ENCODE results near the gene SYCP3.
"Not testable (repeated sequence)": the region's sequence is repeated elsewhere in the genome, so short reads cannot be mapped to it uniquely, and the experiment has no call there.

Gene SYCP3

DNA sequence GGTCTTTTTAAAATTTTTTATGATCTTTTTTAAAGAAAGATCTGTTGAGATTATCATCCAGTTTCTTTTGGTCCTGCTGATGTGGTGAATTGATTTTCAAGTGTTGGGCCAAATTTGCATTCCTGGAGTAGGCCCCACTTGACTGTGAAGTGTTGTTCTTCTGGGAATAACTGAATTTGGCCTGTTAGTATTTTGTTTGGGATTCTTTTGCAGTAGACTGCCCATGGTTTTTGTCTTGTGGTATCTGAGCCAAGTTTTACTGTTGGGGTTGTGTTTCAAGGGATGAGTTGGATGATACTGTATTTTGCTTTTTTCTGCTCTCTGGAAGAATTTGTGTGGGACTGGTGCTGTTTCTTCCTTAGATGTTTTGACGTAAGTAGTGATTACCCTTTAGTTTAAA is 4.0 kb upstream of the SYCP3 start:
- H3K4me1 ChIP-seq (ENCODE audit: control insufficient read depth in 1 of 2, insufficient read depth in 1 of 2, low read depth in 1 of 2, low read length in 1 of 2): peaks cover 0 to 5% of the 10 kb centered on the region in 2 experiments

DNA sequence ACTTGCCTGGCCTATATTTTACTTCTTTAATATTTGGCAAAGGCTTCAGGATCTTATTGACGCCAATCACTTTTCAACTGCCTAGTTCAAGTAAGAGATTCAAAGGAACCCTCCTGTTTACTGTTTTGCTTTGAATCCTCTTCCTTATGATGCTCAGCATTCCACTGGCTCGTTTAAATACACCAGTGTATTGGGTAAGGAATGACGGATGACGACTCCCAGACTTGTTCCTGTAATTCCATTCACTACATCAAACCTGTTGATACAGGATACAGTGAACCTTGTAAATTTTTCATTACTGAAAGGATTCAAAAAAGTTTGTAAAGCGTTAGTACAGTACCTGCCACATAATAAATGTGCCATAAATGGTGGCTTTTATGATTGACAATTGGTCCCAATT is 1.7 kb upstream of the SYCP3 start:
- H3K27ac ChIP-seq: no peak overlapping the region
- TF ChIP-seq, protein P1, sequence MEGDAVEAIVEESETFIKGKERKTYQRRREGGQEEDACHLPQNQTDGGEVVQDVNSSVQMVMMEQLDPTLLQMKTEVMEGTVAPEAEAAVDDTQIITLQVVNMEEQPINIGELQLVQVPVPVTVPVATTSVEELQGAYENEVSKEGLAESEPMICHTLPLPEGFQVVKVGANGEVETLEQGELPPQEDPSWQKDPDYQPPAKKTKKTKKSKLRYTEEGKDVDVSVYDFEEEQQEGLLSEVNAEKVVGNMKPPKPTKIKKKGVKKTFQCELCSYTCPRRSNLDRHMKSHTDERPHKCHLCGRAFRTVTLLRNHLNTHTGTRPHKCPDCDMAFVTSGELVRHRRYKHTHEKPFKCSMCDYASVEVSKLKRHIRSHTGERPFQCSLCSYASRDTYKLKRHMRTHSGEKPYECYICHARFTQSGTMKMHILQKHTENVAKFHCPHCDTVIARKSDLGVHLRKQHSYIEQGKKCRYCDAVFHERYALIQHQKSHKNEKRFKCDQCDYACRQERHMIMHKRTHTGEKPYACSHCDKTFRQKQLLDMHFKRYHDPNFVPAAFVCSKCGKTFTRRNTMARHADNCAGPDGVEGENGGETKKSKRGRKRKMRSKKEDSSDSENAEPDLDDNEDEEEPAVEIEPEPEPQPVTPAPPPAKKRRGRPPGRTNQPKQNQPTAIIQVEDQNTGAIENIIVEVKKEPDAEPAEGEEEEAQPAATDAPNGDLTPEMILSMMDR (IDR thresholded peaks at IDR 0.05): no peak
- no peaks in the 10 kb centered on the region for H3K27me3 ChIP-seq
- no peak overlapping the region for H3K4me3 ChIP-seq (ENCODE audit: low read depth in 1 of 2, low read length in 1 of 2)
- H3K36me3 ChIP-seq: peaks cover 87% of the 10 kb centered on the region
- no peaks in the 10 kb centered on the region for H3K9me3 ChIP-seq
- no peaks in the 10 kb centered on the region for H3K4me1 ChIP-seq (ENCODE audit: control insufficient read depth in 1 of 2, insufficient read depth in 1 of 2, low read depth in 1 of 2, low read length in 1 of 2)

More for the DNA sequence above, 4.0 kb upstream of the SYCP3 start:
- Histone ChIP-seq H3K9me3 (no peaks in the 10 kb centered on the region), H3K27me3 (no peaks in the 10 kb centered on the region), H3K27ac (no peak overlapping the region), H3K4me3 (ENCODE audit: low read depth in 1 of 2, low read length in 1 of 2) (no peak overlapping the region), H3K36me3 (peaks cover 89% of the 10 kb centered on the region)
- TF ChIP-seq, protein P1 (IDR thresholded peaks at IDR 0.05): no peak

DNA sequence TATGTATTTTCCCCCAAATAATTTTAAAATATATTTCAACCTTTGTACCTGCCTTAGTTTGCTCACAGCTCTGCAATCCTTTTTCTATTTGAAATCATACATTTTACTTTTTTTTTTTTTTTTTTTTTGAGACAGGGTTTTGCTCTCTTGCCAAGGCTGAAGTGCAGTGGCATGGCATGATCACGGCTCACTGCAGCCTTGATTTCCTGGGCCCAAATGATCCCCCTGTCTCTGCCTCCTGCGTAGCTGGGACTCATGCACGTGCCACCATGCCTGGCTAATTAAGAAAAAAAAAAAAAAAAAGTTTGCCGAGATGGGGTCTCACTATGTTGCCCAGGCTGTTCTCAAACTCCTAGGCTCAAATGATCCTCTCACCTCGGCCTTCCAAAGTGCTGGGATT is 1.3 kb upstream of the SYCP3 start:
- Histone ChIP-seq H3K9me3 (no peaks in the 10 kb centered on the region), H3K27ac (no peak overlapping the region), H3K27me3 (no peaks in the 10 kb centered on the region), H3K4me3 (ENCODE audit: low read depth in 1 of 2, low read length in 1 of 2) (no peak overlapping the region), H3K36me3 (peaks cover 83% of the 10 kb centered on the region), H3K4me1 (ENCODE audit: control insufficient read depth in 1 of 2, insufficient read depth in 1 of 2, low read depth in 1 of 2, low read length in 1 of 2) (no peaks in the 10 kb centered on the region)
- TF ChIP-seq, protein P1 (IDR thresholded peaks at IDR 0.05): no peak

DNA sequence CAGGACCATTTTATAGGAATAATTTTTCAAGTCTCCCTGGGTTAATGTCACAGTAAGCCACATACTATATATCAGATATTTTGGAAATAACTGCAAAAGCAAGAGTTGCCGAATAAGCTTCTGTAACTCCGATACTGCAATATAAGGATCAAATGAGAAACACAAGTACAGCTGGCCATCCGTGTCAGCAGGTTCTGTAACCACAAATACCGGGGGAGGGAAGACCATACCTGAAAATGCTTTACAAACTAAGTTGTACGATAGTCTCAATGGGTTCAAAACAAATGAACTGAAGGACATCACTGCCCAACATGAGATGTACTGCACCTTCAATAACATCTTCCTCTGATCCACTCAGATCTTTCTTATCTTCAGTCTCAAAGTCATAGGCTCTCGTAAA is 1.8 kb downstream of the SYCP3 start:
- Histone ChIP-seq H3K9me3 (no peaks in the 10 kb centered on the region), H3K4me1 (ENCODE audit: control insufficient read depth in 1 of 2, insufficient read depth in 1 of 2, low read depth in 1 of 2, low read length in 1 of 2) (no peaks in the 10 kb centered on the region), H3K36me3 (peaks cover 81% of the 10 kb centered on the region), H3K4me3 (ENCODE audit: low read depth in 1 of 2, low read length in 1 of 2) (no peak overlapping the region), H3K27me3 (no peaks in the 10 kb centered on the region), H3K27ac (no peak overlapping the region)
- TF ChIP-seq, protein P1 (IDR thresholded peaks at IDR 0.05): no peak

DNA sequence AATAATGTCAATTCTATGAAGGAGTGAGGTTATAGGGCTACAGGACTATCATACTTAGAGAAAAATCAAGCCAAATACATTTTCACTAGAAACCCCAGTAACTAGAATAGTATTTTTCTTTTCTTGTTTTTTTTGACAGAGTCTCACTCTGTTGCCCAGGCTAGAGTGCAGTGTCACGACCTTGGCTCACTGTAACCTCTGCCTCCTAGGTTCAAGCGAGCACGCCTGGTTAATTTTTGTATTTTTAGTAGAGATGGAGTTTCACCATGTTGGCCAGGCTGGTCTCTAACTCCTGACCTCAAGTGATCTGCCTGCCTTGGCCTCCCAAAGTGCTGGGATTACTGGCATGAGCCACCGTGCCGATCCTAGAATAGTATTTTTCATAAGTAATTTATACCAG is 4.8 kb downstream of the SYCP3 start:
- not testable (repeated sequence) for H3K9me3 ChIP-seq; H3K4me3 ChIP-seq (ENCODE audit: low read depth in 1 of 2, low read length in 1 of 2); H3K27ac ChIP-seq; H3K4me1 ChIP-seq (ENCODE audit: control insufficient read depth in 1 of 2, insufficient read depth in 1 of 2, low read depth in 1 of 2, low read length in 1 of 2); H3K27me3 ChIP-seq
- peaks cover 79% of the 10 kb centered on the region for H3K36me3 ChIP-seq

DNA sequence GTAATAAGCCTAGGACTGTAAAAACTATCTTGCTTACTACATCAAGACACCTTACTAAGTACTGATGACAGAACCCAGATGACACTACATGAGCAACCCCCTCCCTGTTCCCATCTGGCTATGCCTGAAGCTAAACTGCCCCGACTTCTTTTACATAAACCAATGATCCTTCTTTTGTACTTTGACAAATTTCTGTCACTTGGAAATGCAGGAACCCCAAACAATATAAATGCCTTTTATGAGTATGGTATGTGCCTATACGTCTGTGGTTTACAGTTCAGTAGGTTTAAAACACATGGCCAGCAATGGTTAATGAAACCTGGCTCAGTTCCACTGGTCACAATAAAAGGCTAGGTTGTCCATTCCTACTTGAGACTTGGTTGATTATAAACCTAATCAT is 6.1 kb downstream of the SYCP3 start:
- TF ChIP-seq, protein P1 (IDR thresholded peaks at IDR 0.05): no peak

More for the DNA sequence above, 6.1 kb downstream of the SYCP3 start:
- Histone ChIP-seq H3K27ac (no peak overlapping the region), H3K9me3 (no peaks in the 10 kb centered on the region), H3K4me3 (ENCODE audit: low read depth in 1 of 2, low read length in 1 of 2) (no peak overlapping the region), H3K27me3 (no peaks in the 10 kb centered on the region), H3K36me3 (peaks cover 78% of the 10 kb centered on the region), H3K4me1 (ENCODE audit: control insufficient read depth in 1 of 2, insufficient read depth in 1 of 2, low read depth in 1 of 2, low read length in 1 of 2) (no peaks in the 10 kb centered on the region)

All from neutrophil (primary cell).